Stimulated activated CD8-positive, alpha-beta memory T cell treated with anti-CD3 and anti-CD28 coated beads, Interleukin-12 subunit alpha, Interleukin-12 subunit beta, amount 100 ng/mL, for 1 hour (primary cell): ENCODE results near the gene AUTS2.

Source experiments
- DNase-seq: peaks from one replicate; pipeline ENCODE4 v3.0.0-alpha.2; 2020; ENCODE audit warnings: low read depth

Gene AUTS2

DNA sequence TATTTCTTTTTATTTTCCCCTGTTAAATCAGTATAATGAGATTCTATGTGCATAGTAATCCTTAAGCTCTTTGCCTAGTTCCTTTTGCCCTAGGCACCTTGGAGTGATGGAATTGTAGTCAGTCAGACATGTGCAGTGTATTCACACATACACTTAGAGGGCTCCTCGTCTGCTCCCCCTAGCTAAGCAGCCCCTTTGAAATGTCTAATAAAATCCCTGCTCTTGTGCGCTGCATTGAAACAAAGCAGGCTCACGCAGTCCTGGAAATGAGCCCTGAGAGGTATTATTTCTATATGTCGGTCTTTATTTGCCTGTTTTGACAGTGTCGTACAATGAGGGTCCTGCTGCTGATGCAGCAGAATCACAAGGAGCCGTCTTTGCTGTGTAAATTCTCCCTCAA lies 258.7 kb downstream of the AUTS2 start:
- no peak for DNase-seq

GRCh38 chr7:69858471-69858870 lies 260.2 kb downstream of the AUTS2 start:
- DNase-seq = no peak

DNA sequence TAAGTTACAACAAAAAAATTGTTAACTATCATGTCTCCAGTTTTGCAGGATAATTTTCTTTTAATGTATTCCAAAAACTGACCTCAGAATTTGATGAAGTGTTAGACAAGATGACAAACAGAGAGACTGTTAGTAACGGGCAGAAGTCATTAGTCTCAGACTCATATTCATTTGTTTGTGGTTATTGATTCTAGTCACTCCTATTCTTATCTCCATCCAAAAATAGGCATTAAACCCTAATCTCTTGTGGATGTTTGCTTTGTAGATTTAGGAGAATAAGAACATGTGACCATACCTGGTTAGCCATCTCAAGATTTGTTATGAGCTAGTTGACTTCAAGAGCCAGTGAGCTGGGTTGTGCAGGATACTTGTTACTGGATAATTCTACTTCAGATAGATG lies 261.1 kb downstream of the AUTS2 start:
- no peak for DNase-seq

DNA sequence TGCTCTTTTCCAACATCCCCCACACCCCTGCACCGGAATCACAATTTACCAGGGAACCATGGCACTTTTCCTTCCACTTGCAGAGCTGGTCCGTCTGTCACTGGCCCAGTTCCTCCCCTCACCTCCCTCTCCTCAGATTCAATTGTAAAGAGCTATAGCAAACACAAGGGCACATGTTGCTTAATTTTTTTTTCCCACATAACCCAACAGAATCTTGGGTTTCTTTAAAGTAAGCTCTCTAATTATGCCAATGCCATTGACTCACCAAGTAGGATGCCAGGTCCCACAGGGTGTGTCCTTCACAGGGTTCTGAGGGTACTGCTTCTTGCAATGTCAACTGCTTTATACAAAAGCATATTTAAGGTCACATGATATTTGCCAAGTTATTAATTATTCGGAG lies 262.2 kb downstream of the AUTS2 start:
- no peak for DNase-seq

DNA sequence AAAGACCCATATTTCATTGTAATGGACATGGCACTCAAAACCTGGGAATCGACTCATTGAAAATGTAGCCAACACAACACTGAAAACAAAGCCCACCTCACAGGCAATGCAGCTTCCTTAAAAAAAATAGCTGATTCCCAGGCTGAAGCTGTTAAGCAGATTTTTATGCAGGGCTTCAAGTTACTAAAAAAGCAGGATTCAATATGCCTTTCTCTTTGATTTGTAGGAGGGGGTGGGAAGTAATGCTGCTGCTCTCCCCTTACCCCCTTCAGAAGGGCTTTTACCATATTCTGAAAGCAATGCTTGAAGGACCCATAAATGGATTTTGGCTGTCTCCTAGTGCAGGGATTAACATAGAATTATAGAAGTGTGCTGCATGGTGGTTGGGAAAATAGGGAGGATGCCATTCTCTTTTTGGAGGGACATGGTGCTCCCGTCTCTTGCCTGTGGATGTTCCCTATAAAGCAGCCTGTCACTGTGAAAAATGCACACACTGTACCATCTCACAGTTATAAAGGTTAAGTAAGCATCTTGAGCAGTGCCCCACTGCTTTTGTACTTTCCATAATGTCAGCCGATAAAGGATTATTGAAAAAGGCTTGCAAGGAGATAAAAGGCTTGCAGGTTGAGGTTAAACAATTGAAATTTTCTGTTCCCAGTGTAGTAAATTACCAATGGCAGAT lies 262.8 kb downstream of the AUTS2 start:
- DNase-seq = no peak

GRCh38 chr7:69862413-69863064 lies 264.3 kb downstream of the AUTS2 start:
- no peak for DNase-seq

DNA sequence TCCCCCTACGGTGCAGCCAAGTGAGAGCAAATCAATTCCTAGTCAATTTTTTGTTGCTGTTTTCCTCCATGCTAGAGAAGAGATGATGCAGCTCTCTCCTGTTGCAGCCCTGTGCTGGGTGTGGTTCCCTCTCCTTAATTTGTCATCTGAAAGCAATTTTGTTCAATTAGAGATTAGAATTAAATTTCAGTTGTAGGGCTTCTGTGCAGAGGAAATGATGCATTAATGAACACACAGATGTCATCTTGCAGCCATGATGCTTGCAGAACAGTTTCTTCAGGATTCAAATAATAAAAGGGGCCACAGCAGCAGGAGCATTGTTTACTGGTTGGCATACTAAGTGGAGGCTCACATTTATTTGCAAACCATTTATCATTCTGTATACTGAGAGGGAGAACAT lies 266.0 kb downstream of the AUTS2 start:
- no peak for DNase-seq

DNA sequence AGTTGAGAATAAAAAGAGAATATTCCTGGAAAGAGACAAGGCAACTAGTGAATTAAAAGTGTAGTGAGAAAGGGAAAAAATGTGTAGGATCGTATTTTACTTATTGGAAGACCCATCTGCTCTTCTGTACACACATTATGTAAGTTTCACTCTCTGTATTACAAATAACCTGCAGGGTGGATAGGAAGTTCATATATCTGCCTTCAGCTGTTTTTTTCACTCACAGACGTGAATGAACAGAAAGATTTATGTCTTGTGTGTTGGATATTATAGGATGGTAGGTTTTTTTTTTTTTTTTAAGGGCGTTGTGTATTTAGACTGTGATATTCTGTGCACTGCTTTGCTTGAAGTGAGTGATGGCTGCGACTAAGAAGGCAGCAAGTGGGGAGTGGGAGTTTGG lies 266.5 kb downstream of the AUTS2 start:
- DNase-seq = no peak

GRCh38 chr7:69868921-69869320 lies 270.6 kb downstream of the AUTS2 start:
- DNase-seq = no peak

- DNase-seq = no peak
These were observed 273.1 kb downstream of the AUTS2 start for GRCh38 chr7:69871213-69871885.

GRCh38 chr7:69871886-69872569 lies 273.8 kb downstream of the AUTS2 start:
- no peak for DNase-seq

DNA sequence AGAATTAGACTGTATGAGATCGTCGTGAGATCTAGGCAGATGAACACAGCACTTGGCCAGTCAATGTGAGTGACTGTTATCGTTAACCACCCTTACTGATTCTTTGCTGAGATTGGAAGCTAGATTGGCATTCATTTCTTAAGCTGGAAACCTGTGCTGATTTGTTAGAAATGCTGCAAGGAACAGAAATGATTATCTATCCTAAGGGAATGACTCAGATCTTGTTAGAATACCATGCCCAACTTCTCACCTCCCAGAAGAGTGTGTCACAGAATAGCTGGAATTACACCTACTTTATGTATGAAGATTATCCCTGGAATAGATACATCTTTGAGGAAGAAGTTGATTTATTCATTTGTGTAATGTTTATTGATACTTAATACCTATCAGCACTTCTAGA lies 275.2 kb downstream of the AUTS2 start:
- DNase-seq = no peak

GRCh38 chr7:69878015-69878414 lies 279.7 kb downstream of the AUTS2 start:
- DNase-seq = no peak

GRCh38 chr7:69878591-69878990 lies 280.3 kb downstream of the AUTS2 start:
- DNase-seq = no peak

GRCh38 chr7:69879989-69880388 lies 281.7 kb downstream of the AUTS2 start:
- no peak for DNase-seq

DNA sequence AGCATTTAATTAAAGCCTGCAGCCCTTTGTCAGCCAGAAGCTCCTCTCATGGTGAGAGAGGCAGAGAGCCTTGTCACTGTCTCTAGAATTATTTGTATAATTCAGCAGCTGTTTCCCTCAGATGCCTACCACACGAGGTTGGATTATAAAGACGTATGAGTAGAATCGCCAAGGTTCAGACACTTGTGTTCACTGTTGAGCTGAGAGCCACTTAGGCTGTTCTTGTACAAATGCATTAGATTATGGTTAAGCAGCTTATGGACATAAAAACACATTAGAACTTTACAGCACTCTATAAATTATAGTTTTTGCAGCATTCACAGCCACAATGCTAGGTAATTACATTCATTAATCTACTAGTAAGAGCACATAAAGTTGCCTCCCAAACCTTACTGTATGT lies 282.6 kb downstream of the AUTS2 start:
- no peak for DNase-seq

DNA sequence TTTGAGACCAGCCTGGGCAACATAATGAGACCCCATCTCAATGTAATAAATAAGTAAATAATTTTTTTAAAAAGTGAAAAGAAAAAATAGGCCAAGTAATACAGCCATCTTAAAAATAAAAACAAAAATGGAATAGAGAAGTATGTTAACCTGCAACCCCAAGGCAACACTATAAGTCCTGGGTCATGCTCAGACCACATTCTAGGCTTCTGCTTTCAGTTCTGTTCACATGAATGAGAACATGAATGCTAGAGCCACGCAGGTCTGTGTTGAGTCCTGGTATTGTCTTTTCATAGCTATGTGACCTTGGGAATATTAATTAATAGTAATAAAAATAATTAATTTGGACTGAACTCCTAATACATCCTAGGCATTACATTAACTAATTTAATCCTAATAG lies 284.0 kb downstream of the AUTS2 start:
- DNase-seq = no peak

GRCh38 chr7:69883399-69883891 lies 285.2 kb downstream of the AUTS2 start:
- DNase-seq = no peak

GRCh38 chr7:69885431-69885830 lies 287.2 kb downstream of the AUTS2 start:
- DNase-seq = no peak

DNA sequence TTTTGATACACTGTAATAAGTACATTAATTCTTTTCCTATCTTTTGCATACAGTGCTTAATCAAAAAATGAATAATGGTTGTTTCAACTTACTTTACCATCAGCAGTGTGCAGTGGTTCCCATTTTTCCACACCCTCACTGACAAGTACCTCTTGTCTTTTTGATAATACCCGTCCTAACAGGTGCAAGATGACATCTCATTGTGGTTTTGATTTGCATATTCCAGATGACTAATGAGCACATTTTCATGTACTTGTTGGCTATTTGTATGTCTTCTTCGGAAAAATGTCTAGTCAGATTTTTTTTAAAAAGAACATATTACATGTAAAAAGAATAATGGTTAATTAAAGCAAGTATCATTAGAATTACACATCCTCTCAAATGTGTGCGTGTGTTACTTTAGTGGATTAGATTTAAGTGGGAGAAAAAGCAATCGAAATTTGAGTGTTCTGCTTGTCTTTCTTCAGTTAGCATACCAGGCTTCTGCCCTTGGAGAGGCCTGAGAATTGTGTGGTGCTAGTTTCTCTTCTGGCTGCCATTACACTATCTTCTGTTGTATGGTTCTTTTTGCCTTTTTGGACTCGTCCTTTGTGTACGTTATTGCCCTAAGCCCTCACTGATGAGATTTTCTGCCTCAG lies 291.2 kb downstream of the AUTS2 start:
- DNase-seq = no peak

DNA sequence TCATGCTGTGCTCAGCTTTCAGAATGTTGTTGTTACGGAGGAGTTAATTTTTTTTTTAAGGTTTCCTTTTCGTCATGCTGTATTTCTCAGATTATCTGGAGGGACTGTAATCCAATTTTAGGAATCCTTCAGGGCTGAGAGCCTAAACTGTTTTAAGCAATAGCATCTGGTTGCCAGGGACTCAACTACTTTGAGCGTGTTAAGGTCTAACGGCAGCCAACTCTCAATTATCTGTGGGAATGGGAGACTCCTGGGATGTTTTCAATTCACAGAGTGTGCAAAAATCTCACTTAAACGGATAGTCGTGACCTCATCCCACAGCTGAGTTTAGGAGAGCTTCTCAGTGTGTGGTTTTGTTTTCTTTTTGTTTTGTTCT lies 291.7 kb downstream of the AUTS2 start:
- no peak for DNase-seq

DNA sequence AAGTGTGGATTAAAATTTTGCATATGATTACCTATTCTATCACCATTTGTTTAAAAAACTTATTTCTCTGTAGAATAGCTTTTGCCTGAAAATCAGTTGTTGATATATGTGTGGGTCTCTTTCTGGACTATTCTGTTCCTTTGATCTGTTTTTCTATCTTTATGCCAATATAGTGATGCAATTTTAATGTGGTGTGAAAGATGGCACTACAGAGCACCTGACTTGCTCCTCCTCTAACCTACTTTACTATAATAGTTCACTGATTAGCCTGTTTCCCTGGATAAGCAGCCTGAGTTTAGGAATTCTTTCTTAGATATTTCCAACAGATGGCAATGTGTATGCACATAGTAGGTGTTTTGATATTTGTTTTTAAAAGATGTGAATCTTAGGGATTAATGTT lies 294.5 kb downstream of the AUTS2 start:
- DNase-seq = no peak
